Endothelial cell (in vitro differentiated cells): ENCODE data around the gene CCDC172. TPM values are rescaled to one million over a fixed set of nuclear protein-coding genes. Genes with fewer than 3 reads are reported as not detected.

Source experiments
- DNase-seq: peaks from one replicate; pipeline ENCODE4 v3.0.0; 2021; ENCODE audit warnings: low spot score
- H3K27ac Mint-ChIP-seq: one replicate; pipeline ENCODE4 v1.8.0; 2021; ENCODE audit warnings: mixed read lengths, inconsistent platforms; ENCODE audit not compliant: unreplicated experiment
- H3K27me3 Mint-ChIP-seq: one replicate; pipeline ENCODE4 v1.8.0; 2021; ENCODE audit warnings: mild to moderate bottlenecking, moderate library complexity, mixed read lengths, inconsistent platforms; ENCODE audit not compliant: unreplicated experiment
- H3K36me3 Mint-ChIP-seq: one replicate; pipeline ENCODE4 v1.8.0; 2021; ENCODE audit warnings: mild to moderate bottlenecking, low read depth, mixed read lengths, inconsistent platforms; ENCODE audit not compliant: unreplicated experiment
- H3K4me1 Mint-ChIP-seq: one replicate; pipeline ENCODE4 v1.8.0; 2021; ENCODE audit warnings: mild to moderate bottlenecking, mixed read lengths, inconsistent platforms; ENCODE audit not compliant: unreplicated experiment
- H3K4me3 Mint-ChIP-seq: one replicate; pipeline ENCODE4 v1.8.0; 2021; ENCODE audit warnings: mild to moderate bottlenecking, mixed read lengths, inconsistent platforms; ENCODE audit not compliant: unreplicated experiment
- H3K9me3 Mint-ChIP-seq: one replicate; pipeline ENCODE4 v1.8.0; 2021; ENCODE audit warnings: mixed read lengths, inconsistent platforms; ENCODE audit not compliant: unreplicated experiment
- total RNA-seq: library from RNA; stranded (reverse); fragmentation: NEBNext Ultra II Directional; extraction: Animal tissue kit (Norgen Biotek cat#: 25700); gene quantifications from one replicate; pipeline ENCODE4 v1.2.1, GENCODE V29; 2021; ENCODE audit not compliant: unreplicated experiment
- TF ChIP-seq, protein P1 (sequence below): fragments of 200-600 bp; sonication (generic); IDR thresholded peaks from one replicate; pipeline ENCODE4 v1.5.0; 2021; ENCODE audit warnings: antibody characterized with exemption; ENCODE audit not compliant: unreplicated experiment

Gene CCDC172
- total RNA-seq, 1 donor from 2014 or later: not detected

GRCh38 chr10:116355341-116355740, 31.1 kb downstream of the CCDC172 start:
- Mint-ChIP-seq H3K27me3 (no peaks in the 10 kb centered on the region), H3K4me3 (no peak overlapping the region), H3K4me1 (no peaks in the 10 kb centered on the region), H3K27ac (no peak overlapping the region), H3K36me3 (no peaks in the 10 kb centered on the region), H3K9me3 (no peaks in the 10 kb centered on the region)
- TF ChIP-seq, protein P1, sequence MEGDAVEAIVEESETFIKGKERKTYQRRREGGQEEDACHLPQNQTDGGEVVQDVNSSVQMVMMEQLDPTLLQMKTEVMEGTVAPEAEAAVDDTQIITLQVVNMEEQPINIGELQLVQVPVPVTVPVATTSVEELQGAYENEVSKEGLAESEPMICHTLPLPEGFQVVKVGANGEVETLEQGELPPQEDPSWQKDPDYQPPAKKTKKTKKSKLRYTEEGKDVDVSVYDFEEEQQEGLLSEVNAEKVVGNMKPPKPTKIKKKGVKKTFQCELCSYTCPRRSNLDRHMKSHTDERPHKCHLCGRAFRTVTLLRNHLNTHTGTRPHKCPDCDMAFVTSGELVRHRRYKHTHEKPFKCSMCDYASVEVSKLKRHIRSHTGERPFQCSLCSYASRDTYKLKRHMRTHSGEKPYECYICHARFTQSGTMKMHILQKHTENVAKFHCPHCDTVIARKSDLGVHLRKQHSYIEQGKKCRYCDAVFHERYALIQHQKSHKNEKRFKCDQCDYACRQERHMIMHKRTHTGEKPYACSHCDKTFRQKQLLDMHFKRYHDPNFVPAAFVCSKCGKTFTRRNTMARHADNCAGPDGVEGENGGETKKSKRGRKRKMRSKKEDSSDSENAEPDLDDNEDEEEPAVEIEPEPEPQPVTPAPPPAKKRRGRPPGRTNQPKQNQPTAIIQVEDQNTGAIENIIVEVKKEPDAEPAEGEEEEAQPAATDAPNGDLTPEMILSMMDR: no peak
- no peak for DNase-seq

DNA sequence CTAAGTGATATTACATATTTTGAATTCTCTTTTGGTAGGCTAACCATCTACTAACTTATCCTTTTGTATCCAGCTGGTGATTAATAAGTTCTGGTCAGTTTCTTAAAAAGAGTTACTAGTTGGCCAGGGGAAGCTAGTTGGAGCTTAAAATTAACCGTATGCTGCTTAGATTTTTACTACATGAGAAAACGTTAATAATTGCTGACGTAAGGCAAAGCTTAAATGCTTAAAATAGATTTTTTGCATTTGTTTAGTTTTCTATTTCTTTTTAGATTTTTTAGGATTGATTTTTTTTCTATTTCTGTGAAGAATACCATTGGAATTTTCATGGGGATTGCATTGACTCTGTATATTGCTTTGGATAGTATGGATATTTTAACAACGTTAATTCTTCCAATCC, 32.6 kb downstream of the CCDC172 start:
- Mint-ChIP-seq H3K27me3 (no peaks in the 10 kb centered on the region), H3K9me3 (no peaks in the 10 kb centered on the region), H3K36me3 (no peaks in the 10 kb centered on the region), H3K4me1 (no peaks in the 10 kb centered on the region), H3K4me3 (no peak overlapping the region), H3K27ac (no peak overlapping the region)
- no peak for DNase-seq
- TF ChIP-seq, protein P1: no peak

GRCh38 chr10:116364868-116365267, 40.6 kb downstream of the CCDC172 start:
- no peak overlapping the region for H3K27ac Mint-ChIP-seq
- no peak overlapping the region for H3K4me3 Mint-ChIP-seq
- H3K9me3 Mint-ChIP-seq: no peaks in the 10 kb centered on the region
- H3K27me3 Mint-ChIP-seq: no peaks in the 10 kb centered on the region
- no peaks in the 10 kb centered on the region for H3K4me1 Mint-ChIP-seq
- no peaks in the 10 kb centered on the region for H3K36me3 Mint-ChIP-seq
- DNase-seq: no peak
- TF ChIP-seq, protein P1: no peak

DNA sequence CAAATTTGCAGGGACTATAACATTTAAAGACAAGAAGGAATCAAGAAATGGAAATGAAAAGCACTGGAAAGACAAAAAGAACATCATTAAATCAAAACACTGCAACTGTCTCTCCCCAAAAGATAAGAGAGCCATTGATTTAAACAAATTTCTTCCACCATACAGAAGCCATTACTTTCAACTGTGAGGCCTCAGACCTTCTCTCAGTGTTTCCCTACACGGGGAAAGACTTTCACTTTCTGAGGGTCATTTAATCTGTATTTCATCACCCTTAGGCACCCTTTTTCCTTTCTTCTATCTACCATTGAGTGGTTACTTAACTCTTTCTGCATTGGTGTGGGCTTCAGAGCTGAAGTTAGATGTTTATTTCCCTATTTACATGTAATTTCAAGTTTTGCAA, 47.5 kb downstream of the CCDC172 start:
- no peaks in the 10 kb centered on the region for H3K4me1 Mint-ChIP-seq
- H3K27ac Mint-ChIP-seq: no peak overlapping the region
- H3K4me3 Mint-ChIP-seq: no peak overlapping the region
- no peaks in the 10 kb centered on the region for H3K27me3 Mint-ChIP-seq
- no peak for DNase-seq
- no peaks in the 10 kb centered on the region for H3K9me3 Mint-ChIP-seq
- TF ChIP-seq, protein P1: no peak
- H3K36me3 Mint-ChIP-seq: no peaks in the 10 kb centered on the region

DNA sequence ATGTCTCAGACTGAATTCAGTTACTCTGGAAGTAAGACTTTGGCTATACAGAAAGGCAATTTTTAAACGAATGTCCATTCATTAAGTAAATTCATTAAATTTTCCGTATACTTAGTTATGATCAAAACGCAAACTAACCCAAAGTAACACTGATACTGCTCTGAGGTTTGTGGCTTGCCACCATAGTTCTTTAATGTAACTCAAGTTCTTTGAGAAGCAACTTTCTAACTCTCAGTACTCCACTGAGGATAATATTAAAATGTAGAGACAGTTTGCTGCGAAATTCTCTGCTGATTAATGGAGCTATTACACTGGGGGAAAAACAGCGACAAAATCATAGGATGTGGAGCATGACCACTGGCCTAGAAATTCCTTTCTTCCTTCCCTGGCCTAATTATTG, 58.0 kb downstream of the CCDC172 start:
- Mint-ChIP-seq H3K36me3 (no peaks in the 10 kb centered on the region), H3K27me3 (no peaks in the 10 kb centered on the region), H3K9me3 (no peaks in the 10 kb centered on the region), H3K27ac (no peak overlapping the region), H3K4me3 (no peak overlapping the region), H3K4me1 (no peaks in the 10 kb centered on the region)
- DNase-seq: no peak
- TF ChIP-seq, protein P1: no peak
